A549 (cell line): ENCODE measurements around the gene SLC5A4. TPM values are rescaled to one million over a fixed set of nuclear protein-coding genes. Genes with fewer than 3 reads are reported as not detected.

ENCODE experiments used
- ATAC-seq, 2 experiments: fragments of 200-7000 bp in 1 of 2; fragments of >200 bp in 1 of 2; cut with Nextera tagmentation in 1 of 2; cut with Tn5 transposase in 1 of 2; 3 replicates each; pipeline versions ENCODE4 v1.8.0 to v1.9.1; 2018 to 2020; ENCODE audit warnings: mild to moderate bottlenecking in 1 of 2, moderate library complexity in 1 of 2
- CTCF ChIA-PET: fragments of 300-600 bp; sonication (Branson Sonifier 250); formaldehyde crosslinking; extraction: SDS; loops from one replicate; lab custom pipeline; 2021; ENCODE audit warnings: antibody characterized with exemption, inconsistent platforms; lab: Yijun Ruan, JAX
- POLR2A ChIA-PET: fragments of 350-600 bp; formaldehyde crosslinking; extraction: SDS; loops from one replicate; lab custom pipeline; 2021; ENCODE audit warnings: antibody characterized with exemption, inconsistent platforms; lab: Yijun Ruan, JAX
- DNase-seq, 2 experiments: peaks; one replicate each; pipeline versions ENCODE4 v3.0.0 to v3.0.0-alpha.2; 2011 to 2016; ENCODE audit warnings: low read depth in 1 of 2, low spot score in 1 of 2
- FAIRE-seq: peaks from 2 replicates; lab custom pipeline; 2011; peaks lifted over from hg19 to GRCh38; lab: Jason Lieb, UNC
- H3K27ac ChIP-seq, 2 experiments: fragments of >200 bp; sonication (Bioruptor Twin); formaldehyde crosslinking; 3 replicates each; pipeline ENCODE4 v1.5.1; 2016 to 2017
- H3K4me1 ChIP-seq: fragments of >200 bp; sonication (Bioruptor Twin); formaldehyde crosslinking; 3 replicates; pipeline ENCODE4 v1.6.1; 2016
- H3K4me2 ChIP-seq: fragments of >200 bp; sonication (Bioruptor Twin); formaldehyde crosslinking; 3 replicates; pipeline ENCODE4 v1.6.1; 2016
- H3K4me3 ChIP-seq: fragments of >200 bp; sonication (Bioruptor Twin); formaldehyde crosslinking; 3 replicates; pipeline ENCODE4 v1.5.1; 2016
- H3K9me3 ChIP-seq: fragments of >200 bp; sonication (Bioruptor Twin); formaldehyde crosslinking; 3 replicates; pipeline ENCODE4 v1.6.1; 2016
- BCL3 ChIP-seq: fragments of >200 bp; sonication (Bioruptor Twin); formaldehyde crosslinking; IDR thresholded peaks from 3 replicates; pipeline ENCODE4 v1.6.1; 2016
- BHLHE40 ChIP-seq: IDR thresholded peaks from 2 replicates; pipeline ENCODE4 v1.6.1; 2012; ENCODE audit warnings: low read depth, low read length, inconsistent platforms
- CBX2 ChIP-seq: fragments of 200-600 bp; sonication (generic); IDR thresholded peaks from 2 replicates; pipeline ENCODE4 v1.6.1; 2016; ENCODE audit warnings: low read depth, mild to moderate bottlenecking, borderline replicate concordance
- E2F6 ChIP-seq: IDR thresholded peaks from 2 replicates; pipeline ENCODE4 v1.6.1; 2012; ENCODE audit warnings: low read depth, borderline replicate concordance
- EHF ChIP-seq: fragments of 250-450 bp; sonication (Bioruptor Pico); IDR thresholded peaks from 2 replicates; pipeline ENCODE4 v1.5.0; 2020; ENCODE audit warnings: mild to moderate bottlenecking
- ESRRA ChIP-seq: fragments of 150-350 bp; IDR thresholded peaks from 2 replicates; pipeline ENCODE4 v1.6.1; 2014; ENCODE audit warnings: mild to moderate bottlenecking, low read length, borderline replicate concordance
- FOSB ChIP-seq: fragments of 250-450 bp; sonication (Bioruptor Pico); IDR thresholded peaks from 2 replicates; pipeline ENCODE4 v1.5.0; 2020; ENCODE audit warnings: mild to moderate bottlenecking, moderate library complexity
- HDAC2 ChIP-seq: fragments of 200-600 bp; sonication (generic); IDR thresholded peaks from 2 replicates; pipeline ENCODE4 v1.6.1; 2016
- HOXA7 ChIP-seq: fragments of 250-450 bp; sonication (Bioruptor Pico); IDR thresholded peaks from 2 replicates; pipeline ENCODE4 v1.5.0; 2020; ENCODE audit warnings: mild to moderate bottlenecking, moderate library complexity
- JUNB ChIP-seq: fragments of >200 bp; sonication (Bioruptor Twin); formaldehyde crosslinking; IDR thresholded peaks from 2 replicates; pipeline ENCODE4 v1.6.1; 2016
- MYC ChIP-seq: IDR thresholded peaks from 2 replicates; pipeline ENCODE4 v1.6.1; 2012; ENCODE audit warnings: mild to moderate bottlenecking, inconsistent platforms, low read length, improper control_type of control experiment, borderline replicate concordance
- NR3C1 ChIP-seq: fragments of >200 bp; sonication (Bioruptor Twin); formaldehyde crosslinking; IDR thresholded peaks from 3 replicates; pipeline ENCODE4 v1.6.1; 2017
- POLR2AphosphoS2 ChIP-seq: conservative IDR thresholded peaks from 2 replicates; pipeline ENCODE4 v1.6.1; 2012; ENCODE audit warnings: low read length, improper control_type of control experiment, inconsistent platforms
- RAD21 ChIP-seq, 2 experiments: fragments of >200 bp in 1 of 2; sonication (Bioruptor Twin) in 1 of 2; formaldehyde crosslinking in 1 of 2; IDR thresholded peaks in 1 of 2; conservative IDR thresholded peaks in 1 of 2; 2 replicates in 1 of 2; 3 replicates in 1 of 2; pipeline ENCODE4 v1.6.1; 2012 to 2018; ENCODE audit warnings: inconsistent platforms in 1 of 2
- RARB ChIP-seq: fragments of 250-450 bp; sonication (Bioruptor Pico); IDR thresholded peaks from 2 replicates; pipeline ENCODE4 v1.8.0; 2021; ENCODE audit warnings: mild to moderate bottlenecking, moderate library complexity
- RFX5 ChIP-seq: fragments of 450-650 bp; IDR thresholded peaks from 2 replicates; pipeline ENCODE4 v1.7.1; 2014; ENCODE audit warnings: antibody characterized with exemption, mild to moderate bottlenecking, moderate library complexity
- RNF2 ChIP-seq: fragments of 200-600 bp; sonication (generic); IDR thresholded peaks from 2 replicates; pipeline ENCODE4 v1.6.1; 2016; ENCODE audit warnings: low read depth, mild to moderate bottlenecking, antibody characterized with exemption, moderate library complexity, borderline replicate concordance
- SMC3 ChIP-seq: fragments of >200 bp; sonication (Bioruptor Twin); formaldehyde crosslinking; IDR thresholded peaks from 3 replicates; pipeline ENCODE4 v1.6.1; 2018; ENCODE audit warnings: inconsistent platforms
- TFCP2L1 ChIP-seq: fragments of 250-450 bp; sonication (Bioruptor Pico); IDR thresholded peaks from 2 replicates; pipeline ENCODE4 v1.5.0; 2021; ENCODE audit warnings: mild to moderate bottlenecking
- ZNF302 ChIP-seq: fragments of 250-450 bp; sonication (Bioruptor Pico); IDR thresholded peaks from 2 replicates; pipeline ENCODE4 v1.9.0; 2021; ENCODE audit warnings: inconsistent platforms, mild to moderate bottlenecking, moderate library complexity
- ZSCAN20 ChIP-seq: fragments of 250-450 bp; sonication (Bioruptor Pico); IDR thresholded peaks from 2 replicates; pipeline ENCODE4 v1.8.0; 2022; ENCODE audit warnings: mild to moderate bottlenecking, moderate library complexity
- WGBS: methylation state at CpG from one replicate; pipeline ENCODE4 v1.1.6; 2017; ENCODE audit errors: missing lambda C conversion rate; 5-methylcytosine and 5-hydroxymethylcytosine counted together
- polyA plus RNA-seq, 4 experiments: library from polyadenylated mRNA; depleted of rRNA in 3 of 4; stranded (reverse); fragments of >200 nt; fragmentation: RNase III in 1 of 4; extraction: RNeasy Plus Mini Kit Qiagen cat#74134 plus additional on column Dnase treatment in 1 of 4; gene quantifications; 2 replicates in 3 of 4; 3 replicates in 1 of 4; pipeline ENCODE4 v1.2.3, GENCODE V29; 2011 to 2017
- TF ChIP-seq, protein P1 (sequence below): IDR thresholded peaks from 2 replicates; pipeline ENCODE4 v1.6.1; 2012

SLC5A4 gene
- polyA plus RNA-seq, 2 of the 4 experiments (the other 2 are of a cell fraction): not detected

- no peak for ATAC-seq
- DNase-seq: no peak
- 85% methylated on average over 6 of the region's 6 CpGs for WGBS
- H3K9me3 ChIP-seq: no peaks in the 10 kb centered on the region
- no peak overlapping the region for H3K27ac ChIP-seq
- no peak for TF ChIP-seq RNF2
- TF ChIP-seq ZSCAN20 (CRISPR knock-in tag): no peak
- TF ChIP-seq HDAC2: no peak
- TF ChIP-seq BHLHE40: no peak
- TF ChIP-seq, protein P1, sequence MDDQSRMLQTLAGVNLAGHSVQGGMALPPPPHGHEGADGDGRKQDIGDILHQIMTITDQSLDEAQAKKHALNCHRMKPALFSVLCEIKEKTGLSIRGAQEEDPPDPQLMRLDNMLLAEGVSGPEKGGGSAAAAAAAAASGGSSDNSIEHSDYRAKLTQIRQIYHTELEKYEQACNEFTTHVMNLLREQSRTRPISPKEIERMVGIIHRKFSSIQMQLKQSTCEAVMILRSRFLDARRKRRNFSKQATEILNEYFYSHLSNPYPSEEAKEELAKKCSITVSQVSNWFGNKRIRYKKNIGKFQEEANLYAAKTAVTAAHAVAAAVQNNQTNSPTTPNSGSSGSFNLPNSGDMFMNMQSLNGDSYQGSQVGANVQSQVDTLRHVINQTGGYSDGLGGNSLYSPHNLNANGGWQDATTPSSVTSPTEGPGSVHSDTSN: no peak
- no peak for TF ChIP-seq MYC
- no peak for TF ChIP-seq E2F6
- no peak for TF ChIP-seq TFCP2L1 (CRISPR knock-in tag)
- TF ChIP-seq EHF (CRISPR knock-in tag): no peak
- no peak for TF ChIP-seq RARB (CRISPR knock-in tag)
- TF ChIP-seq RFX5: no peak
- H3K4me3 ChIP-seq: no peak overlapping the region
- ChIA-PET CTCF (no interaction called here), POLR2A (interaction anchor here (0.6 kb wide), 1 partner anchor 103 kb away, joined by 5 read pairs; no protein-coding TSS in a partner anchor)
- no peaks in the 10 kb centered on the region for H3K4me1 ChIP-seq
- FAIRE-seq: no peak
- no peak overlapping the region for H3K4me2 ChIP-seq
Observed at GRCh38 chr22:32218470-32218869, 36.7 kb downstream of the SLC5A4 start.

DNA sequence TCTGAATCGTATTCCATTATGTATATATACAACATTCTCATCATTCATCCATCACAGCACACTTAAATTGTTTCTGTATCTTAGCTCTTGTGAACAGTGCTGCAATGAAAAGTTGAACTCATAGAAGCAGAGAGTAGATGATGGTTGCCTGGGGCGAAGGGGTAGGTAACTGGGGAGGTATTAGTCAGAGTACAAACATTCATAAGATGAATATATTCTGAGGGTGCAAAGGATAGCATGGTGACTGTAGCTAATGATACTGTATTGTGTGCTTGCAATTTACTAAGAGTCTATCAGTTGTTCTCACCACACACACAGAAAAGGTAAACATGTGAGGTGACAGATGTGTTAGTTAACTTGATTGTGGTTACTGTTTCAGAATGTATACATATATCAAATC is 37.7 kb downstream of the SLC5A4 start:
- no peak overlapping the region for H3K4me2 ChIP-seq
- POLR2A ChIA-PET: no interaction called here
- no peaks in the 10 kb centered on the region for H3K9me3 ChIP-seq
- H3K27ac ChIP-seq: no peak overlapping the region
- ATAC-seq: no peak
- 59% methylated on average over 2 of the region's 2 CpGs for WGBS
- H3K4me3 ChIP-seq: no peak overlapping the region
- TF ChIP-seq E2F6 (no peak), BCL3 (no peak)
- TF ChIP-seq, all 56 proteins: peak for 0
- CTCF ChIA-PET: no interaction called here
- no peak for DNase-seq
- no peak for FAIRE-seq
- H3K4me1 ChIP-seq: no peaks in the 10 kb centered on the region

- no peak overlapping the region for H3K4me2 ChIP-seq
- FAIRE-seq: no peak
- ChIA-PET POLR2A (no interaction called here), CTCF (no interaction called here)
- no peak overlapping the region for H3K27ac ChIP-seq
- no peak overlapping the region for H3K4me3 ChIP-seq
- TF ChIP-seq NR3C1: no peak
- TF ChIP-seq JUNB: no peak
- no peak for TF ChIP-seq ZNF302 (CRISPR knock-in tag)
- TF ChIP-seq FOSB (CRISPR knock-in tag): no peak
- no peak for TF ChIP-seq HOXA7 (CRISPR knock-in tag)
- TF ChIP-seq SMC3: no peak
- TF ChIP-seq POLR2AphosphoS2: no peak
- no peak for TF ChIP-seq CBX2
- no peak for TF ChIP-seq ESRRA
- TF ChIP-seq RAD21 (conservative IDR thresholded peaks at IDR 0.05 in 1 of 2, IDR thresholded peaks at IDR 0.05 in 1 of 2): no peak
- H3K4me1 ChIP-seq: no peaks in the 10 kb centered on the region
- H3K9me3 ChIP-seq: no peaks in the 10 kb centered on the region
- WGBS: 91% methylated on average over 10 of the region's 10 CpGs
- no peak for DNase-seq
- no peak for ATAC-seq
Observed at GRCh38 chr22:32216911-32217310, 38.2 kb downstream of the SLC5A4 start.
